Mammary epithelial cell (primary cell): Measurements from ENCODE around the gene BEND7.

Source experiments
- CTCF ChIP-seq, 2 donors: IDR thresholded peaks in 1 of 2; conservative IDR thresholded peaks in 1 of 2; 2 replicates each; pipeline ENCODE4 v1.5.1; 2011 to 2012; ENCODE audit warnings: inconsistent platforms in 2 of 2, low read length in 2 of 2, mild to moderate bottlenecking in 2 of 2, control low read depth in 1 of 2, low read depth in 1 of 2; ENCODE audit not compliant: insufficient read depth in 1 of 2; ENCODE audit errors: extremely low read depth in 1 of 2
- EZH2 ChIP-seq: IDR thresholded peaks from 2 replicates; pipeline ENCODE4 v1.6.1; 2012; ENCODE audit warnings: low read length, inconsistent platforms, borderline replicate concordance

GRCh38 chr10:13450069-13450468, 78.7 kb downstream of the BEND7 start:
- TF ChIP-seq EZH2 (no peak), CTCF (conservative IDR thresholded peaks at IDR 0.05 in 1 of 2, IDR thresholded peaks at IDR 0.05 in 1 of 2; ENCODE audit: extremely low read depth in 1 of 2, insufficient read depth in 1 of 2, low read depth in 1 of 2, low read length in 2 of 2) (no peak)
